Endothelial cell of umbilical vein (primary cell): ENCODE measurements around the gene VKORC1.

ENCODE experiments used
- CTCF ChIP-seq, 2 donors: IDR thresholded peaks; 1 replicate in 1 of 2; 2 replicates in 1 of 2; pipeline ENCODE4 v1.5.1; 2011; ENCODE audit warnings: low read length in 2 of 2, mild to moderate bottlenecking in 2 of 2, moderate library complexity in 2 of 2, control low read depth in 1 of 2, inconsistent platforms in 1 of 2, low read depth in 1 of 2; ENCODE audit not compliant: insufficient read depth in 1 of 2; ENCODE audit errors: extremely low read depth in 1 of 2
- EZH2 ChIP-seq: IDR thresholded peaks from 2 replicates; pipeline ENCODE4 v1.6.1; 2012; ENCODE audit warnings: borderline replicate concordance, low read depth, mild to moderate bottlenecking, moderate library complexity, low read length, inconsistent platforms; ENCODE audit not compliant: severe bottlenecking
- MYC ChIP-seq: IDR thresholded peaks from one replicate; pipeline ENCODE4 v1.6.1; 2011; ENCODE audit warnings: mild to moderate bottlenecking, low read depth, low read length
- POLR2AphosphoS5 ChIP-seq: IDR thresholded peaks from 2 replicates; pipeline ENCODE4 v1.6.1; 2012; ENCODE audit warnings: low read depth, mild to moderate bottlenecking, control low read depth, low read length, moderate library complexity; ENCODE audit not compliant: insufficient read depth

GRCh38 chr16:31086629-31086906, 8.0 kb downstream of the VKORC1 start:
- TF ChIP-seq POLR2AphosphoS5 (no peak), MYC (no peak), CTCF (IDR thresholded peaks at IDR 0.05; ENCODE audit: extremely low read depth in 1 of 2, insufficient read depth in 1 of 2, low read depth in 1 of 2, low read length in 2 of 2) (no peak), EZH2 (no peak)
